Naive B cell (primary cell): ENCODE data around the gene USP21. TPM values are rescaled to one million over a fixed set of nuclear protein-coding genes. Genes with fewer than 3 reads are reported as not detected.

Experiments
- ATAC-seq, 2 donors: fragments of 150-1000 bp; cut with Tn5 transposase; 2 replicates each; pipeline ENCODE4 v1.10.0; 2021; ENCODE audit warnings: low read depth in 2 of 2, mild to moderate bottlenecking in 2 of 2, moderate library complexity in 2 of 2
- DNase-seq: peaks from one replicate; pipeline ENCODE4 v3.0.0; 2022
- H3K27ac Mint-ChIP-seq, 6 donors: one replicate each; pipeline ENCODE4 v1.8.0; 2020 to 2022; ENCODE audit warnings: mild to moderate bottlenecking in 6 of 6, mixed read lengths in 6 of 6, moderate library complexity in 5 of 6, inconsistent platforms in 2 of 6
- H3K27me3 Mint-ChIP-seq, 3 donors: one replicate each; pipeline ENCODE4 v1.8.0; 2021 to 2022; ENCODE audit warnings: mixed read lengths in 3 of 3, mild to moderate bottlenecking in 1 of 3
- H3K36me3 Mint-ChIP-seq, 2 donors: one replicate each; pipeline ENCODE4 v1.8.0; 2020 to 2022; ENCODE audit warnings: mixed read lengths in 2 of 2, inconsistent platforms in 1 of 2, mild to moderate bottlenecking in 1 of 2
- H3K4me1 Mint-ChIP-seq, 3 donors: one replicate each; pipeline ENCODE4 v1.8.0; 2020 to 2022; ENCODE audit warnings: mixed read lengths in 3 of 3, inconsistent platforms in 1 of 3, mild to moderate bottlenecking in 1 of 3, moderate library complexity in 1 of 3
- H3K4me3 Mint-ChIP-seq, 8 donors: one replicate each; pipeline ENCODE4 v1.8.0; 2020 to 2022; ENCODE audit warnings: mild to moderate bottlenecking in 8 of 8, mixed read lengths in 8 of 8, moderate library complexity in 8 of 8, inconsistent platforms in 2 of 8
- H3K9me3 Mint-ChIP-seq, 7 donors: one replicate each; pipeline ENCODE4 v1.8.0; 2020 to 2022; ENCODE audit warnings: mixed read lengths in 7 of 7, mild to moderate bottlenecking in 5 of 7, inconsistent platforms in 2 of 7, moderate library complexity in 1 of 7
- polyA plus RNA-seq, 6 donors: library from polyadenylated mRNA; unstranded; fragments of 300-500 nt; fragmentation: Illumina TruSeq; gene quantifications; one replicate each; pipeline ENCODE4 v1.2.3, GENCODE V29; 2021; ENCODE audit warnings: low read depth in 6 of 6

Gene USP21
- polyA plus RNA-seq, 6 donors from 2014 or later = 13.1 to 33.0 (median 18.5) TPM

DNA sequence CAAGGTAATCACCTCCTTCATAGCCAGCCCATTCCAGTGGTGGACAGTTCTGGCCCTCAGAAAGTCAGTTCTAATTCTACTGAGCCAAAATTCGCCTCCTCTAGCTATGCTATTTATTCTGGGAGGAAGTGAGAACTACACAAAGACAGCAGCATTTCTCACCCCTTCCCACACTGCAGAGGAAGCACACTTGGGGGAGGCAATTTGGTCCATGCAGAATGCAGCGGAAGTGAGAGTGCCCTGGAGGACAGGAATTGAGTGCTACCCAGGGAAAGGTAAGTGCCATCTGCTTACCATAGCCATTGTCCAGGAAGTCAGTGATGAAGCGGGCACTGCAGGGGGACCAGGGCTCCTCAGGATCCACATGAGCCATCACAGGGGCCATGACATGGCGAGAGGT, 35.9 kb downstream of the USP21 start:
- H3K27ac Mint-ChIP-seq = peak overlapping the region; percentile 9 to 93 (median 64)
- ATAC-seq (peak; percentile 78 to 79), DNase-seq (peak; percentile 41)
- no peaks in the 10 kb centered on the region for H3K9me3 Mint-ChIP-seq
- H3K27me3 Mint-ChIP-seq = peaks cover 0 to 8% (median 0%) of the 10 kb centered on the region in 3 donors
- H3K4me1 Mint-ChIP-seq = peaks cover 34 to 48% (median 42%) of the 10 kb centered on the region in 3 donors
- H3K36me3 Mint-ChIP-seq = no peaks in the 10 kb centered on the region
- H3K4me3 Mint-ChIP-seq = peak overlapping the region in 6 of 8 donors; percentile 21 to 90 (median 80)

DNA sequence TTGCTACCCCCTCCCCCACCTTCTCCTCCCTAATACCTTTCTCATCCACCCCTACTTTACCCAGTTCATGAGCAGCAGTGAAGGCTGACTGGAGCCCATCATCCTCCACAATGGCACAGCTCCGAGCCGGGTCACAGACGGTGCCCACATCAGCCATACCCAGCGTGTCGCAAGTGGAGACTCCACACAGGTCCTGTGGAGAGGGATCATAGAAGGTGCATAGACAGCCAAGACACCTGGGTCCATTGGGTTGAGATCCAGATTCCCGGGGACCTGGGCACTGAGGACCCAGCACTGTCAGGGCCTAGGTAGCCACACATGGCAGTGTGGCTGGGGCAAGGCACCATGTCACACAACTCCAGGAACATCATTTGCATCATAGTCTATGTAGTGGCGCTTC, 36.8 kb downstream of the USP21 start:
- peaks cover 0 to 8% (median 0%) of the 10 kb centered on the region in 3 donors for H3K27me3 Mint-ChIP-seq
- H3K27ac Mint-ChIP-seq = peak overlapping the region in 3 of 6 donors; percentile 9 to 54 (median 47)
- no peak overlapping the region for H3K4me3 Mint-ChIP-seq
- no peaks in the 10 kb centered on the region for H3K9me3 Mint-ChIP-seq
- H3K36me3 Mint-ChIP-seq = no peaks in the 10 kb centered on the region
- DNase-seq = no peak
- ATAC-seq = no peak
- peaks cover 39 to 46% (median 46%) of the 10 kb centered on the region in 3 donors for H3K4me1 Mint-ChIP-seq

DNA sequence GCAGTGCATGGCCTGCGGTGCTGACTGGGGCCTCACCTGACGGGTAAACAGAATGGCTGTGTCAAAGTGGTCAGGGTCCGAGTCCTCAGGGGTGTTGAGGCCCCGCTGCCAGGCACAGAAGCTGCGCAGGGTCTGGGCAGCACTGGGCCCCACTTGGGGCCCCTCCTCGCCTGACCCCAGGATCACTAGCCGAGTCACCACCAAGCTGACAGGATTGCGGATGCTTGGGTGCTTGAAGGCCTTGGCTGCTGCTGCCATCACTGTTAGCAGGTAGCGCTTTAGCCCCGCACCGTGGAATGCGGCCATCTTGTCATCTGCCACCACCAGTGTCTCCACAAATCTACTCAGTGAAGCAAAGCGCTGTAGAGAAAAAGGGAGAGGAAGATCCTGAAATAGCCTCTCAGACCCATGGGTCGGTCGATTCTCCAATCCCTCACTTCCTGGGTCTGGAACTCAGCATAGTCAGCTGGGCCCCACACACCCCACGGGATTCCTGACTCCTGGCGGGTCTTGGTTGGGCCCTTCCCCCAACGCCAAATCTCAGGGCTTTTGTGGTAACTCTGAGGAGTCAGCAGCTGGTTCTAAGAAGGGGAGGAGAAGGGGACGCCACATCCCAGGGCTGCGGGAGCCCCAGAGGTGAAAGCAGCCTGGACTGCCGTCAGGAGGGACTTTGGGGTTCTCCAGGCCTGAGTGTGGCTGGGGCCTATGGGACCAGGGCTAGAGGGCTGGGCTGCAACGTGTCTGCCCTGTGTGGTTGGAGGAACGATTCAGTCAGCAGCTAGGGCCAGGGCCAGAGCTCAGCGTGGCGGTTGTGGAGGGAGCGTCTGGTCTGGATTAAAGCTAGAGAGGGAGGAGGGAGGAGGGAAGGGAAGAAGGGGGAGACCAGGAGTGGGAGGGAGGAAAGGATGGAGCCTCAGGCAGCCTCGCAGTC, 37.5 kb downstream of the USP21 start:
- DNase-seq = no peak
- no peak for ATAC-seq
- peak overlapping the region in 2 of 6 donors; percentile 36 to 38 for H3K27ac Mint-ChIP-seq
- peaks cover 44 to 48% (median 44%) of the 10 kb centered on the region in 3 donors for H3K4me1 Mint-ChIP-seq
- H3K9me3 Mint-ChIP-seq = no peaks in the 10 kb centered on the region
- no peaks in the 10 kb centered on the region for H3K36me3 Mint-ChIP-seq
- peaks cover 0 to 8% (median 0%) of the 10 kb centered on the region in 3 donors for H3K27me3 Mint-ChIP-seq
- no peak overlapping the region for H3K4me3 Mint-ChIP-seq

DNA sequence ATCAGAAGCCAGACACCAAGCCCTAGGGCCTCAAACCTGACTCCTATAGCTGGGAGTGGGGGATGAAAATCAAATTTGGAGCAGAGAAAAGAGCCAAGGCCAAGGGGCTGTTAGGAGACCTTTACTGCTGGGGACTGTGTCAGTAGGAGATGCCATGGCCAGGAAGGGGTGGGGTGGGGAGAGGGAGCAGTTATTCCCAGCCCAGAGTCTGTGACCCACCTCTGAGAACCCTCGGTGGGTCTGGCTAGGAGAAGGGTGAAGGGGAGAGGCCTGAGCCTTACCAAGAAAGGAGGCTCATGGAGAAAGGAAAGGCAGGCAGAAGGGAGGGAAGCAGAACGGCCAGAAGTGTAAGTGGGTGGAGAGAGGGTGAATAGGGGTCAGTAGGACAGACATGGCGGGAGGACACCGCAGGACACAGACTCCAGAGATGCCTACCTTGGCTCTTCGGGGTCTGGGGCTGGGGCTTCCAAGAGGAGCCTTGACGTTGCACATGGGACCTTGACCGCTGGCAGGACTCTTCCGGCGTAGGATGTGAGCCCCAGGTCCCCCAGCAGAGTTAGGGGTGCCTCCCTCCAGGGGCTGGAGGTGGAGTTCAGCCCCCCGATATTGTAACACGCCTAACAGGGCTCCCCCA, 38.4 kb downstream of the USP21 start:
- H3K27ac Mint-ChIP-seq = peak overlapping the region in 2 of 6 donors; percentile 19 to 36
- H3K36me3 Mint-ChIP-seq = no peaks in the 10 kb centered on the region
- peaks cover 0 to 8% (median 0%) of the 10 kb centered on the region in 3 donors for H3K27me3 Mint-ChIP-seq
- DNase-seq = no peak
- H3K9me3 Mint-ChIP-seq = no peaks in the 10 kb centered on the region
- H3K4me3 Mint-ChIP-seq = peak overlapping the region in 1 of 8 donors; percentile 43
- H3K4me1 Mint-ChIP-seq = peaks cover 35 to 48% (median 39%) of the 10 kb centered on the region in 3 donors
- no peak for ATAC-seq

DNA sequence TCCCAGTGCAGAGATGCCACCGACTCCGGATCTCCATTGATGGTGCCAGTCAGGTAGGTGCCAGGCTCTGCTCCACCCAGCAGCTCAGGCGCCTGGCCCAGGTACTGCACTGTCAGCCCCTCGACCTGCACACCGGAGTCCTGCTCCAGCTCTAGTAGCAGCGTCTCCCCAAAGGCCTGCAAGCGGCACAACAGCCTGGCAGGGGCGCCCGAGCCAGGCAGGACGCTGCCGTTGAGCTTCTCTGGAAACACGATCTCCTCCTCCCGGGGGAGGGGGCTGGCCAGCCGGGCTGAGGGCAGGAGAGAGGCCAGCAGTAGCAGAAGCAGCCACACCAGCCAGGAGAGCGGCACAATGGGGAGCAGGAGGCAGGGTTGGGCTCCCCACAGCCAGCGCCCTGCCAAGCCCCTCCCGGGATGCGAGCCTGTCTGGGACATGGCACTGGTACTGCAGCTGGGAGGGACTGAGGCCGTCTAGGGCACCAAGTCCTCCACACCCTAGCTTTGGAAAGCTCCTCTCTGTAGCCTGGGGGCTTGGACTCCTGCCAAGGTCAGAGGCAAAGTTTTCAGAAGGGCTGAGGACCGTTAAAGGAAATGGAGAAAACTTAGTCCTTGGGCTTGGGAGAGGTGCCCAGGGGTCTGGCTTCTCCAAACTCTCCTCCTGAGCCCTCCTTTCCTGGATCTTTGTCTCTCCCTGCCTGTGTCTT, 39.0 kb downstream of the USP21 start:
- DNase-seq (no peak), ATAC-seq (no peak)
- Mint-ChIP-seq H3K27me3 (peaks cover 0 to 8% (median 0%) of the 10 kb centered on the region in 3 donors), H3K4me1 (peaks cover 30 to 51% (median 35%) of the 10 kb centered on the region in 3 donors), H3K36me3 (no peaks in the 10 kb centered on the region), H3K9me3 (no peaks in the 10 kb centered on the region), H3K4me3 (peak overlapping the region in 1 of 8 donors; percentile 59), H3K27ac (no peak overlapping the region)

DNA sequence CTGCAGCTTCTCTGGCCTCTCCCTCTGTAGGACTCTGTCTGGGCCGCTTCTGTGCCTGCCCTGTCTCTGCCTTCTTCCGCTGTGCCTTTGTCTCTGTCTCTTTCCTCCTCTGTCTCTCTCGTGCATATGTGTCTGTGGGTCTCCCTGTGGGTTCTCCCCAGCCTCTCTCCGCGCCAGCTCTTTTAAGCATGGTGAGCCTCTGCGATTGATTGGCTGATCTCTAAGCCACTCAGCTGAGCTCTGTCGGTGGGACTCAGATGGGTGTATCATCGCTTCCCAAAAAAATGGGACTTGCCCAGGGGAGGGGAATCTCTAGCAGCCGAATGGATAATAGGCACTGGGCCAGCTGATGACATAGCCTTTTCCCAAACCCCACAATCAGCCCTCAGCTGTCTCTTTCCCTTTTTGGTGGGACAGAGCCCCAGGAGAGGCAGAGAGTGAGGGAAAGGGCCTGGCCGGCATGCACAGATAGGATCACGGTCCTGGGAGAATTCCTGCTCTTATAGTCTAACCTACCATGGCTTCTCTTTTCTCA, 39.7 kb downstream of the USP21 start, which contains the start of gene ADAMTS4:
Gene ADAMTS4 (minus strand): TSS at position 158 of the 535 bp plus-strand sequence. CDS start 427 bp downstream, outside the sequence.
- Mint-ChIP-seq H3K27me3 (peaks cover 0 to 8% (median 0%) of the 10 kb centered on the region in 3 donors), H3K9me3 (no peaks in the 10 kb centered on the region), H3K36me3 (peaks cover 2% of the 10 kb centered on the region in 2 donors), H3K4me3 (peak within 1 kb of the TSS in 4 of 8 donors; percentile 17 to 75 (median 40)), H3K27ac (peak within 1 kb of the TSS in 2 of 6 donors; percentile 8 to 47), H3K4me1 (peaks cover 33 to 56% (median 35%) of the 10 kb centered on the region in 3 donors)
- DNase-seq (no peak), ATAC-seq (no peak)

DNA sequence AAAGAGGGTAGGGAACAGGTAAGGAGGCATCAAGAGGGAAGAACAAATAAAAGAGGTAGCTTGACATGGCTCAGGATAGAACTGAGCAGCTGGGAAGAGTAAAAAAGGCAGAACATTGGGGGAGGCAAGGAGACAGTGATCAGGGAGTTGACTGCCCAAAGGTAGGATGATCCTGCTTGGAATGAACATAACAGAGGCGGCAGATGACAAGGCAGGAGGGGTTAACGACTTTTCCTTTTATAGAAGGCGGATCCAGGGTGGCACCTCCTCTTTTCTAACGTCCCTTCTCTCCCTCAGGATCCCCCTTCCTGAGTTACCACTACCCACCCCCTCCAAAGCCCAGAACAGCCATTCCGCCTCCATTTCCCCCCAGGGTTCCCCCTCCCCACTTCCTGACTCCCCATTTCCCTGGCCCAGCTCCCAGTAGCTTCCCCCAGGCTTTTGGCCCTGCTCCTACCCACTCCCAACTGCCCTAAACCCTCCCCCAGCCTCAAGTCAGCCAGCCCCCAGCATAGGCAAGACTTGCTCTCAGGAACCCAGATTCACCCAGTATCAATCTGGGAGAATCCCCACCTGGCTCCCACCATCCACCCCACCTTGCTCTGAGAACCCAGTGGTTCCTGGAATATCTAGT, 40.3 kb downstream of the USP21 start:
- H3K27me3 Mint-ChIP-seq = peaks cover 0 to 8% (median 0%) of the 10 kb centered on the region in 3 donors
- H3K4me3 Mint-ChIP-seq = peak overlapping the region in 3 of 8 donors; percentile 17 to 75 (median 20)
- H3K36me3 Mint-ChIP-seq = peaks cover 9% of the 10 kb centered on the region in 2 donors
- peaks cover 35 to 59% (median 40%) of the 10 kb centered on the region in 3 donors for H3K4me1 Mint-ChIP-seq
- H3K9me3 Mint-ChIP-seq = no peaks in the 10 kb centered on the region
- ATAC-seq = no peak
- H3K27ac Mint-ChIP-seq = peak overlapping the region in 2 of 6 donors; percentile 8 to 19
- no peak for DNase-seq

DNA sequence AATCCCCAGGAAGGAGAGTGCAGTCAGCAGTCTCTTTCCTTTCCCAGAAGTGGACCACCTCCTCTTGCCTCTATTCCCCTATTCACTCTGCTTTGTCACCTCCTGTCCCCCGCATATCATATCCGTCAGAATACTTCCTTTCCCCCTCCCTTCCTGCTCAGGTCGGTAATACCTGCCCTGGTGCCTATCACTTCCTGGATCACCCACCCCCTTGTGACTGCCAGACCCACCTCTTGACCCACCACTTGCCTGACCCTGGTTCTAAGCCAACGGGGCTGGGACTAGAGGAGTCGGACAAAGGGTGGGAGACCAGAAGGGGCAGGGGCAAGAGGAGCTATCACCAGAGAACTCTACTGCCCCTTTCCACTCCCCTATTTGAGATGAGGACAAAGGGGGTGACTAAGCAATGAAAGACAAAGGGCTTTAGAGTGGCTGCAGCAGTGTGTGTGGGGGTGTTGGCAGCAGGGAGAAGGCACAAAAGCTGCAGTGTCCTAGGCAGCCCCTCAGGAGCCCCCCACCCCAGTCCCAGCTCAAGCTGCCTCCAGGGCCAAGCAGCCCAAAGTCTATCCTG, 41.2 kb downstream of the USP21 start:
- ATAC-seq (no peak), DNase-seq (no peak)
- peak overlapping the region in 4 of 8 donors; percentile 21 to 73 (median 36) for H3K4me3 Mint-ChIP-seq
- H3K4me1 Mint-ChIP-seq = peaks cover 31 to 53% (median 32%) of the 10 kb centered on the region in 3 donors
- peaks cover 0 to 8% (median 0%) of the 10 kb centered on the region in 3 donors for H3K27me3 Mint-ChIP-seq
- H3K27ac Mint-ChIP-seq = peak overlapping the region in 4 of 6 donors; percentile 56 to 93 (median 80)
- peaks cover 9 to 10% of the 10 kb centered on the region in 2 donors for H3K36me3 Mint-ChIP-seq
- H3K9me3 Mint-ChIP-seq = no peaks in the 10 kb centered on the region

DNA sequence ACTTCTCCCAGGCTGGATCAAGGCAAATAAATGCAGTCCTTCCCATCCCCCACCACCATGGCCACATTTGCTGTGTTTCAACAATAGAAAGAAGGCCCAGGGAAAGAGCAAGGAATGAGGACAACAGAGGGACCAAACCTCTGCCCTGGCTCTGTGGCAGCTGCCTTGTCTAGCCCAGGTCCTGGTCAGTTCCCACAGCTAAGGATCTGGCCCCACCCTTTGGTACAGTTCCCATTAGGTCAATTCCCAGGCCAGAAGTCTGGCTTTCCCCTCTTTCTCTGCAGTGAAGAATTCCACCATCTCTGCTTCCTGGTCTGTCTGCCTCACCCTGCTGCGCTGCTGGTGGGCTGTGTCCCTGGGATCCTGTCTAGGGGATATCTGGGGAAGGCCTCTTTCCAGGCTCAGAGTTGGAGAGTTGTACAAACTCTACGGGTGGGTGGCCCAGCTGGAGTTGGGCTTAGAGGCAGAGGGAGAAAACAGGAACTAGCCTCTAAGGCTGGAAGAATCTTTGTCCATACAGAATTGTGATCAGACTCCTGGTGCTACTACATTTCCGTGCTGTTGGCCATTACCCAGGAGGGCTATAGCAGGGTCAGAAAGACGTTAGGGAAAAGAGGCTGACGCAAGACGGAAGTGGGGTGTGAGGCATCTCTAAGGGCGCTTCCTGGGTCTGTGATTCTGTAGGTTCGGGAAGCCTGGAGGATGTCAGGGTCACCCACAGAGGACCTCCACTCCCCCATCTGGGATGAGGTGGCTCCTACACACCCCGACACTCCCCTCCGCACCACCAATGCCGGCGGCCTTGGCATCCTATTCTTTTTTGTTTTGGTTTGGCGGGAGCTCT, 41.9 kb downstream of the USP21 start:
- DNase-seq (no peak), ATAC-seq (no peak)
- Mint-ChIP-seq H3K27ac (peak overlapping the region; percentile 93 to 98 (median 96)), H3K36me3 (peaks cover 13 to 15% of the 10 kb centered on the region in 2 donors), H3K27me3 (peaks cover 0 to 8% (median 0%) of the 10 kb centered on the region in 3 donors), H3K9me3 (no peaks in the 10 kb centered on the region), H3K4me3 (peak overlapping the region; percentile 89 to 99 (median 96)), H3K4me1 (peaks cover 26 to 49% (median 28%) of the 10 kb centered on the region in 3 donors)

DNA sequence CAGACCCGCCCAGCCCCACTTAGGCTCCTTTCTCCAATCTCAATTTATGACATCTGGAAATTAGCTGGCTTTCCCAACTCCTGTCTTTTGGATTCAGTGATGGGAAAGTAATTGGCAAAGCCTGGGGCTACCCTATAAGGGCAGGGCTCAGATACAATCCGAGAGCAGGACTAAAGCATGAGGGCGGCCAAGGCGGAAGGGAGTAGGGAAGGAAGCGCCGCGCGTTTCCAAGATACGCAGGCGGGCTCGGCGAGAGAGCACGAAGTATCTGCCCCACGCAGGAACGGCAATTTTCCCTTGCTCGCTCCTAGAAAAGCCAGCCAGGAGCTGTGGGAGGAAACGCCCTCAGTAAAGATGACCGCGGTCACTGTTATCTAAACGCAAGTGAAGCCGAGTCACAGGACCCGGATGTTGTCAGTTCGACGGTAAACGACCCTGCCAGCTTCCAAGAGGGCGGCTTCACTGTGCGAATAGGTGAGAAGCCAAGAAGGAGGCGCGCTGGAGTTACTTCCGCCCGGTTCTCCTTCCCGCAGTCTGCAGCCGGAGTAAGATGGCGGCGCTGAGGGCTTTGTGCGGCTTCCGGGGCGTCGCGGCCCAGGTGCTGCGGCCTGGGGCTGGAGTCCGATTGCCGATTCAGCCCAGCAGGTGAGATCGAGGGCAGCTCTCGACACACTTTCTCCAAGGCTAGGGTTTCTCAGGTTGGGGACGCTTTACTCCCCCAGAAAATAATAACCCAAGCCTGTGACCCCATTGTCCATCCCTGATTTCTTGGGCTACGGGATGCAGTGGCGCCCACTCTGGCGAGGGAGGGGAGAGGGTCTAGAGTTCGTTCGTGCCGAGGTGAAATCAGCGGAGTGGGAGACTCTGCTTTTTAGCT, 42.8 kb downstream of the USP21 start, which contains the start of gene NDUFS2:
Gene NDUFS2 (plus strand): TSS at position 532 of the 877 bp plus-strand sequence. CDS start 19 bp downstream, at position 551.
- H3K9me3 Mint-ChIP-seq = no peaks in the 10 kb centered on the region
- peak within 1 kb of the TSS; percentile 89 to 99 (median 96) for H3K4me3 Mint-ChIP-seq
- ATAC-seq = peak; percentile 98 to 99
- peaks cover 17 to 20% of the 10 kb centered on the region in 2 donors for H3K36me3 Mint-ChIP-seq
- H3K4me1 Mint-ChIP-seq = peaks cover 29 to 50% (median 31%) of the 10 kb centered on the region in 3 donors
- H3K27me3 Mint-ChIP-seq = peaks cover 0 to 8% (median 0%) of the 10 kb centered on the region in 3 donors
- H3K27ac Mint-ChIP-seq = peak within 1 kb of the TSS; percentile 93 to 98 (median 96)
- peak; percentile 93 for DNase-seq
